ENCODE measurements around the gene NSD1.

NSD1 gene

GRCh38 chr5:177346820-177347219, 213.2 kb downstream of the NSD1 start:
- no peak overlapping the region for H3K4me3 ChIP-seq (ENCODE audit: low read depth, low read length)
- in situ Hi-C loops (cut with HindIII; ENCODE audit: low sequenced_read_pairs), result loop anchor here (5.0 kb wide), 1 partner anchor 60 kb away; the partner anchor contains the start of gene F12
- no peak for DNase-seq (ENCODE audit: low read depth)
- TF ChIP-seq CTCF (IDR thresholded peaks at IDR 0.05; ENCODE audit: low read depth, low read length, missing control alignments), result no peak

DNA sequence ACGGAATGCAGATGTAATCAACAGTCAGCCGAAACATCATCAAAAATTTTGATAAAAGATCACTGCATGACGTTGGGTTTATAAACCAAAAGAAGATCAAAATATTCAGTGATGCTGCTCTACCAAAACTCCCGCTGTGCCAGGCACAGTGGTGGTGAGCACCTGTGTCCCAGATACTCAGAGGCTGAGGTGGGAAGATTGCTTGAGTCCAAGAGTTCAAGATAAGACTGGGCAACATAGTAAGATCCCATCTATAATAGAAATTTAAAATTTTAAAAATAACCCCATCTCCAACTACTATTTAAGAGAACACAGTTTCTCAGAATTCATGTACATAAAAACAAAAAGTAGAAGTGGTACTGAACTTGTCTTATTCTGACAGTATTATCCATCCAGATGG, 214.1 kb downstream of the NSD1 start:
- no peak for TF ChIP-seq CTCF (IDR thresholded peaks at IDR 0.05; ENCODE audit: low read depth, low read length, missing control alignments)
- DNase-seq (ENCODE audit: low read depth), result no peak
- in situ Hi-C loops (cut with HindIII; ENCODE audit: low sequenced_read_pairs), result loop anchor here (5.0 kb wide), 1 partner anchor 60 kb away; the partner anchor contains the start of gene F12
- no peak overlapping the region for H3K4me3 ChIP-seq (ENCODE audit: low read depth, low read length)

DNA sequence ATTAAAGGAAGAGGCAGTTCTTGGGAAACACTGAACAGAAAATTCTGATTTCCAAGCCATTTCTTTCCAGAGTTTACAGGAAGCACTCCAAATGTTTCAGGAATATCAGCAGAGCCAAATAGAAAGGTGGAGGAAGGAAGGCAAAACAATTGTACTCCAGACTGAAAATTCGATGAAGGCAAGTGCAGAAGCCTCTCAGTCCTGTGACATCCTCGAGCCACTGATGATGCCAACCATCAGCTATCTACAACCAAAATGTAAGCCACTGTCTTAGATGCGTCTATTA, 215.7 kb downstream of the NSD1 start:
- no peak for TF ChIP-seq CTCF (IDR thresholded peaks at IDR 0.05; ENCODE audit: low read depth, low read length, missing control alignments)
- no peak for DNase-seq (ENCODE audit: low read depth)
- in situ Hi-C loops (cut with HindIII; ENCODE audit: low sequenced_read_pairs), result loop anchor here (5.0 kb wide), 1 partner anchor 58 kb away; the partner anchor contains the start of gene F12
- no peak overlapping the region for H3K4me3 ChIP-seq (ENCODE audit: low read depth, low read length)

- DNase-seq (ENCODE audit: low read depth), result no peak
- H3K4me3 ChIP-seq (ENCODE audit: low read depth, low read length), result peak overlapping the region; percentile 100
- no peak for TF ChIP-seq CTCF (IDR thresholded peaks at IDR 0.05; ENCODE audit: low read depth, low read length, missing control alignments)
- in situ Hi-C loops (cut with HindIII; ENCODE audit: low sequenced_read_pairs), result loop anchor here (5.0 kb wide), 1 partner anchor 58 kb away; the partner anchor contains the start of gene F12
These were observed 216.2 kb downstream of the NSD1 start for GRCh38 chr5:177349762-177350161.
